K562 (cell line): Measurements from ENCODE around the gene RPE65. TPM values are rescaled to one million over a fixed set of nuclear protein-coding genes. Genes with fewer than 3 reads are reported as not detected.
"Not testable (repeated sequence)": the region's sequence is repeated elsewhere in the genome, so short reads cannot be mapped to it uniquely, and the experiment has no call there.

Experiments
- ATAC-seq: fragments of 200-7000 bp; cut with Tn5 transposase; 3 replicates; pipeline ENCODE4 v1.9.1; 2020; ENCODE audit warnings: moderate library complexity
- BruUV-seq: library from RNA; stranded (reverse); fragments of 400-500 nt; replicated peaks from 2 replicates; lab custom pipeline; 2021; lab: Mats Ljungman, UMichigan
- CTCF ChIA-PET: fragments of 300-600 bp; formaldehyde crosslinking; extraction: SDS; loops from one replicate; lab custom pipeline; 2021; ENCODE audit warnings: low intra/inter-chr PET ratio; lab: Yijun Ruan, JAX
- POLR2A ChIA-PET: fragments of 300-600, 350-650 bp; sonication (Branson Sonifier 250); formaldehyde crosslinking; extraction: SDS; loops from one replicate; lab custom pipeline; 2021; ENCODE audit warnings: antibody characterized with exemption, inconsistent platforms; lab: Yijun Ruan, JAX
- DNase-seq, 4 experiments: peaks; one replicate each; pipeline versions ENCODE4 v3.0.0 to v3.0.0-alpha.2; 2011 to 2018; ENCODE audit warnings: low spot score in 3 of 4, mixed read lengths in 3 of 4; ENCODE audit errors: extremely low read depth in 1 of 4
- FAIRE-seq: peaks from 2 replicates; lab custom pipeline; 2011; peaks lifted over from hg19 to GRCh38; lab: Jason Lieb, UNC
- H2AFZ ChIP-seq: 2 replicates; pipeline ENCODE4 v1.6.0; 2011; ENCODE audit warnings: low read depth, low read length, control low read depth, inconsistent platforms
- H3K27ac ChIP-seq: fragments of 200-600 bp; 3 replicates; pipeline ENCODE4 v1.8.0; 2011; ENCODE audit warnings: low read depth, mild to moderate bottlenecking, control low read depth, inconsistent platforms, low read length, moderate library complexity, mixed read lengths; ENCODE audit errors: extremely low read depth
- H3K27me3 ChIP-seq, 2 experiments: fragments of 300-600 bp in 1 of 2; 2 replicates in 1 of 2; 3 replicates in 1 of 2; pipeline versions ENCODE4 v1.6.0 to v1.8.0; 2011; ENCODE audit warnings: inconsistent platforms in 2 of 2, low read length in 2 of 2, mild to moderate bottlenecking in 1 of 2, mixed read lengths in 1 of 2, moderate library complexity in 1 of 2; ENCODE audit not compliant: control insufficient read depth in 2 of 2, insufficient read depth in 2 of 2
- H3K36me3 ChIP-seq: fragments of 300-600 bp; 3 replicates; pipeline ENCODE4 v1.8.0; 2011; ENCODE audit warnings: mild to moderate bottlenecking, low read length, inconsistent platforms; ENCODE audit not compliant: control insufficient read depth, insufficient read depth
- H3K4me1 ChIP-seq, 2 experiments: fragments of 200-600 bp in 1 of 2; replicated peaks in 1 of 2; 2 replicates in 1 of 2; 3 replicates in 1 of 2; pipeline versions ENCODE4 v1.5.1 to v1.8.0; 2011; ENCODE audit warnings: inconsistent platforms in 2 of 2, low read length in 2 of 2, mild to moderate bottlenecking in 1 of 2, mixed read lengths in 1 of 2, moderate library complexity in 1 of 2; ENCODE audit not compliant: control insufficient read depth in 2 of 2, insufficient read depth in 2 of 2
- H3K4me2 ChIP-seq: 2 replicates; pipeline ENCODE4 v1.6.1; 2011; ENCODE audit warnings: low read length, control low read depth, inconsistent platforms, mixed read lengths; ENCODE audit not compliant: insufficient read depth
- H3K4me3 ChIP-seq: fragments of 200-600 bp; sonication (generic), shearing (Covaris generic); 2 replicates; pipeline ENCODE4 v1.5.1; 2016; ENCODE audit warnings: control low read depth, inconsistent platforms
- H3K79me2 ChIP-seq: fragments of 200-600 bp; 3 replicates; pipeline ENCODE4 v1.8.0; 2011; ENCODE audit warnings: low read length, inconsistent platforms; ENCODE audit not compliant: control insufficient read depth, insufficient read depth
- H3K9ac ChIP-seq, 2 experiments: 2 replicates each; pipeline versions ENCODE4 v1.6.0 to v1.6.1; 2011; ENCODE audit warnings: low read depth in 2 of 2, low read length in 2 of 2, control low read depth in 1 of 2, inconsistent platforms in 1 of 2, mild to moderate bottlenecking in 1 of 2, mixed read lengths in 1 of 2; ENCODE audit not compliant: insufficient read depth in 1 of 2
- H3K9me1 ChIP-seq: one replicate; pipeline ENCODE4 v1.6.0; 2011; ENCODE audit warnings: inconsistent platforms, mild to moderate bottlenecking, low read length, moderate library complexity; ENCODE audit not compliant: control insufficient read depth, insufficient read depth
- H3K9me3 ChIP-seq: replicated peaks from 2 replicates; pipeline ENCODE4 v1.5.1; 2011; ENCODE audit warnings: low read depth, low read length, inconsistent platforms; ENCODE audit not compliant: control insufficient read depth, insufficient read depth
- H4K20me1 ChIP-seq: replicated peaks from 2 replicates; pipeline ENCODE4 v1.6.1; 2011; ENCODE audit warnings: low read length, inconsistent platforms, mixed read lengths; ENCODE audit not compliant: control insufficient read depth, insufficient read depth
- E2F8 ChIP-seq: fragments of 450-650 bp; IDR thresholded peaks from 2 replicates; pipeline ENCODE4 v1.7.1; 2018; ENCODE audit warnings: mild to moderate bottlenecking, low read depth; ENCODE audit not compliant: partially characterized antibody
- HNRNPH1 ChIP-seq: fragments of 200-400 bp; formaldehyde crosslinking; optimal IDR thresholded peaks from 2 replicates; pipeline ENCODE3; 2017; ENCODE audit warnings: low read depth, mild to moderate bottlenecking, low read length, moderate library complexity
- KDM5B ChIP-seq: fragments of 200-600 bp; sonication (generic); IDR thresholded peaks from 2 replicates; pipeline ENCODE4 v1.6.1; 2012; ENCODE audit warnings: low read depth, mild to moderate bottlenecking, moderate library complexity, low read length, control low read depth, inconsistent platforms; ENCODE audit not compliant: insufficient replicate concordance
- NR2C2 ChIP-seq, 2 experiments: fragments of 200-800 bp in 1 of 2; sonication (Bioruptor generic) in 1 of 2; sonication (generic) in 1 of 2; formaldehyde crosslinking in 1 of 2; IDR thresholded peaks; 2 replicates each; pipeline versions ENCODE4 v1.6.1 to v1.8.0; 2016 to 2022; ENCODE audit warnings: mild to moderate bottlenecking in 1 of 2, missing compliant biosample characterization in 1 of 2, missing genetic modification characterization in 1 of 2, missing genetic modification reagents in 1 of 2
- NR4A1 ChIP-seq, 2 experiments: fragments of 250-450 bp in 1 of 2; fragments of 450-650 bp in 1 of 2; sonication (Bioruptor Pico) in 1 of 2; IDR thresholded peaks; 2 replicates each; pipeline versions ENCODE4 v1.4.0 to v1.6.1; 2016 to 2020; ENCODE audit warnings: mild to moderate bottlenecking in 2 of 2, missing compliant biosample characterization in 1 of 2, missing genetic modification characterization in 1 of 2, moderate library complexity in 1 of 2
- NRF1 ChIP-seq, 2 experiments: fragments of 450-650 bp; IDR thresholded peaks in 1 of 2; conservative IDR thresholded peaks in 1 of 2; 2 replicates each; pipeline ENCODE4 v1.6.1; 2014; ENCODE audit warnings: mild to moderate bottlenecking in 2 of 2
- RAD51 ChIP-seq: fragments of 450-650 bp; IDR thresholded peaks from 2 replicates; pipeline ENCODE4 v1.7.1; 2016; ENCODE audit warnings: low read depth, mild to moderate bottlenecking, borderline replicate concordance
- SNIP1 ChIP-seq: fragments of 450-650 bp; IDR thresholded peaks from 2 replicates; pipeline ENCODE4 v1.7.1; 2017; ENCODE audit warnings: low read depth, mild to moderate bottlenecking
- ZNF785 ChIP-seq: fragments of 250-450 bp; sonication (Bioruptor Pico); IDR thresholded peaks from 2 replicates; pipeline ENCODE4 v1.4.0; 2020; ENCODE audit warnings: mild to moderate bottlenecking
- WGBS: fragments of 100-300 bp; shearing (Covaris generic); methylation state at CpG from one replicate; pipeline ENCODE4 v1.1.6; 2016; ENCODE audit warnings: low coverage, mixed read lengths; ENCODE audit not compliant: insufficient coverage; ENCODE audit errors: missing lambda C conversion rate; 5-methylcytosine and 5-hydroxymethylcytosine counted together
- in situ Hi-C: fragments of 300-500 bp; cut with MboI; formaldehyde crosslinking; loops from 4 replicates; pipeline ENCODE4 v1.15.0; 2018; ENCODE audit warnings: inconsistent platforms, mixed read lengths
- intact Hi-C: fragments of 100-400 bp; cut with micrococcal nuclease; formaldehyde crosslinking; loops from 2 replicates; pipeline ENCODE4 v1.14.2; 2022
- polyA plus RNA-seq, 8 experiments: library from polyadenylated mRNA; depleted of rRNA in 4 of 8; stranded (reverse) in 5 of 8; unstranded in 3 of 8; fragments of >200 nt; fragmentation: Nextera tagmentation in 2 of 8; fragmentation: Illumina TruSeq in 1 of 8; extraction: Ambion mirVana in 2 of 8; extraction: Trizol in 1 of 8; gene quantifications; 2 replicates each; pipeline versions ENCODE4 v1.2.1 to v1.2.3, GENCODE V29; 2011 to 2014; ENCODE audit warnings: inconsistent platforms in 1 of 8, missing spikeins in 1 of 8
- total RNA-seq, 7 experiments: library from RNA; depleted of rRNA in 6 of 7; stranded (reverse); fragments of >200 nt in 6 of 7; fragmentation: Illumina TruSeq in 2 of 7; extraction: Trizol in 2 of 7; gene quantifications; 2 replicates each; pipeline versions ENCODE4 v1.2.1 to v1.2.3, GENCODE V29; 2011 to 2021; ENCODE audit warnings: low replicate concordance in 1 of 7

Gene RPE65
- total and polyA plus RNA-seq, 9 of the 15 experiments (the other 6 are each of a cell fraction or from before 2014, with no cell fraction given), result 0.14 TPM; not detected in 8

- DNase-seq, H3K9me1 ChIP-seq, BruUV-seq, H3K4me2 ChIP-seq, H2AFZ ChIP-seq, H3K27ac ChIP-seq, H3K79me2 ChIP-seq, in situ Hi-C loops, H3K4me3 ChIP-seq, H4K20me1 ChIP-seq, H3K4me1 ChIP-seq, intact Hi-C loops, FAIRE-seq, H3K27me3 ChIP-seq, H3K36me3 ChIP-seq, H3K9ac ChIP-seq, CTCF ChIA-PET, H3K9me3 ChIP-seq, POLR2A ChIA-PET, ATAC-seq: not testable (repeated sequence)
- WGBS, result 7% methylated on average over 7 of the region's 10 CpGs
Measured at GRCh38 chr1:68385798-68386524, 63.8 kb downstream of the RPE65 start.

GRCh38 chr1:68384872-68385411 lies 64.8 kb downstream of the RPE65 start:
- POLR2A ChIA-PET, result no interaction called here
- TF ChIP-seq ZNF785 (CRISPR knock-in tag) (no peak), NRF1 (conservative IDR thresholded peaks at IDR 0.05 in 1 of 2, IDR thresholded peaks at IDR 0.05 in 1 of 2) (no peak), SNIP1 (no peak), HNRNPH1 (no peak), NR2C2 (CRISPR knock-in tag; IDR thresholded peaks at IDR 0.05) (no peak), NR2C2 (tag; IDR thresholded peaks at IDR 0.05) (no peak), E2F8 (no peak), RAD51 (no peak), NR4A1 (CRISPR knock-in tag; IDR thresholded peaks at IDR 0.05) (no peak), NR4A1 (tag; IDR thresholded peaks at IDR 0.05) (no peak), KDM5B (no peak)

More at GRCh38 chr1:68384872-68385411, 64.8 kb downstream of the RPE65 start:
- H3K4me3 ChIP-seq, result no peak overlapping the region
- H3K4me1 ChIP-seq, result no peaks in the 10 kb centered on the region
- no peaks in the 10 kb centered on the region for H4K20me1 ChIP-seq
- FAIRE-seq (peak; percentile 6), DNase-seq (no peak), ATAC-seq (no peak)
- no peaks in the 10 kb centered on the region for H3K9me3 ChIP-seq
- H3K36me3 ChIP-seq, result no peaks in the 10 kb centered on the region
- no peak overlapping the region for H3K9ac ChIP-seq
- H3K79me2 ChIP-seq, result no peaks in the 10 kb centered on the region
- CTCF ChIA-PET, result no interaction called here
- in situ Hi-C loops, result no loop called here
- no peak overlapping the region for H3K4me2 ChIP-seq
- H3K27ac ChIP-seq, result no peak overlapping the region
- no peaks in the 10 kb centered on the region for H3K27me3 ChIP-seq
- H3K9me1 ChIP-seq, result no peaks in the 10 kb centered on the region
- 0% methylated on average over 2 of the region's 2 CpGs for WGBS
- no peak overlapping the region for H2AFZ ChIP-seq
- BruUV-seq, result no TSS peak
- intact Hi-C loops, result no loop called here
